K562 (cell line): ENCODE data around the gene PPARD. TPM values are rescaled to one million over a fixed set of nuclear protein-coding genes. Genes with fewer than 3 reads are reported as not detected.

Experiments
- ATAC-seq: fragments of 200-7000 bp; cut with Tn5 transposase; 3 replicates; pipeline ENCODE4 v1.9.1; 2020; ENCODE audit warnings: moderate library complexity
- BruUV-seq: library from RNA; stranded (reverse); fragments of 400-500 nt; replicated peaks from 2 replicates; lab custom pipeline; 2021; lab: Mats Ljungman, UMichigan
- CTCF ChIA-PET: fragments of 300-600 bp; formaldehyde crosslinking; extraction: SDS; loops from one replicate; lab custom pipeline; 2021; ENCODE audit warnings: low intra/inter-chr PET ratio; lab: Yijun Ruan, JAX
- POLR2A ChIA-PET: fragments of 300-600, 350-650 bp; sonication (Branson Sonifier 250); formaldehyde crosslinking; extraction: SDS; loops from one replicate; lab custom pipeline; 2021; ENCODE audit warnings: antibody characterized with exemption, inconsistent platforms; lab: Yijun Ruan, JAX
- DNase-seq, 4 experiments: peaks; one replicate each; pipeline versions ENCODE4 v3.0.0 to v3.0.0-alpha.2; 2011 to 2018; ENCODE audit warnings: low spot score in 3 of 4, mixed read lengths in 3 of 4; ENCODE audit errors: extremely low read depth in 1 of 4
- FAIRE-seq: peaks from 2 replicates; lab custom pipeline; 2011; peaks lifted over from hg19 to GRCh38; lab: Jason Lieb, UNC
- H2AFZ ChIP-seq: 2 replicates; pipeline ENCODE4 v1.6.0; 2011; ENCODE audit warnings: low read depth, low read length, control low read depth, inconsistent platforms
- H3K27ac ChIP-seq: fragments of 200-600 bp; 3 replicates; pipeline ENCODE4 v1.8.0; 2011; ENCODE audit warnings: low read depth, mild to moderate bottlenecking, control low read depth, inconsistent platforms, low read length, moderate library complexity, mixed read lengths; ENCODE audit errors: extremely low read depth
- H3K27me3 ChIP-seq, 2 experiments: fragments of 300-600 bp in 1 of 2; 2 replicates in 1 of 2; 3 replicates in 1 of 2; pipeline versions ENCODE4 v1.6.0 to v1.8.0; 2011; ENCODE audit warnings: inconsistent platforms in 2 of 2, low read length in 2 of 2, mild to moderate bottlenecking in 1 of 2, mixed read lengths in 1 of 2, moderate library complexity in 1 of 2; ENCODE audit not compliant: control insufficient read depth in 2 of 2, insufficient read depth in 2 of 2
- H3K36me3 ChIP-seq: fragments of 300-600 bp; 3 replicates; pipeline ENCODE4 v1.8.0; 2011; ENCODE audit warnings: mild to moderate bottlenecking, low read length, inconsistent platforms; ENCODE audit not compliant: control insufficient read depth, insufficient read depth
- H3K4me1 ChIP-seq, 2 experiments: fragments of 200-600 bp in 1 of 2; replicated peaks in 1 of 2; 2 replicates in 1 of 2; 3 replicates in 1 of 2; pipeline versions ENCODE4 v1.5.1 to v1.8.0; 2011; ENCODE audit warnings: inconsistent platforms in 2 of 2, low read length in 2 of 2, mild to moderate bottlenecking in 1 of 2, mixed read lengths in 1 of 2, moderate library complexity in 1 of 2; ENCODE audit not compliant: control insufficient read depth in 2 of 2, insufficient read depth in 2 of 2
- H3K4me2 ChIP-seq: 2 replicates; pipeline ENCODE4 v1.6.1; 2011; ENCODE audit warnings: low read length, control low read depth, inconsistent platforms, mixed read lengths; ENCODE audit not compliant: insufficient read depth
- H3K4me3 ChIP-seq: fragments of 200-600 bp; sonication (generic), shearing (Covaris generic); 2 replicates; pipeline ENCODE4 v1.5.1; 2016; ENCODE audit warnings: control low read depth, inconsistent platforms
- H3K79me2 ChIP-seq: fragments of 200-600 bp; 3 replicates; pipeline ENCODE4 v1.8.0; 2011; ENCODE audit warnings: low read length, inconsistent platforms; ENCODE audit not compliant: control insufficient read depth, insufficient read depth
- H3K9ac ChIP-seq, 2 experiments: 2 replicates each; pipeline versions ENCODE4 v1.6.0 to v1.6.1; 2011; ENCODE audit warnings: low read depth in 2 of 2, low read length in 2 of 2, control low read depth in 1 of 2, inconsistent platforms in 1 of 2, mild to moderate bottlenecking in 1 of 2, mixed read lengths in 1 of 2; ENCODE audit not compliant: insufficient read depth in 1 of 2
- H3K9me1 ChIP-seq: one replicate; pipeline ENCODE4 v1.6.0; 2011; ENCODE audit warnings: inconsistent platforms, mild to moderate bottlenecking, low read length, moderate library complexity; ENCODE audit not compliant: control insufficient read depth, insufficient read depth
- H3K9me3 ChIP-seq: replicated peaks from 2 replicates; pipeline ENCODE4 v1.5.1; 2011; ENCODE audit warnings: low read depth, low read length, inconsistent platforms; ENCODE audit not compliant: control insufficient read depth, insufficient read depth
- H4K20me1 ChIP-seq: replicated peaks from 2 replicates; pipeline ENCODE4 v1.6.1; 2011; ENCODE audit warnings: low read length, inconsistent platforms, mixed read lengths; ENCODE audit not compliant: control insufficient read depth, insufficient read depth
- CBX5 ChIP-seq: IDR thresholded peaks from 2 replicates; pipeline ENCODE4 v1.6.1; 2014; ENCODE audit warnings: low read depth, borderline replicate concordance
- DLX4 ChIP-seq: fragments of 250-450 bp; sonication (Bioruptor Pico); IDR thresholded peaks from 2 replicates; pipeline ENCODE4 v1.6.1; 2021; ENCODE audit warnings: mild to moderate bottlenecking
- E2F3 ChIP-seq: fragments of 250-450 bp; sonication (Bioruptor Pico); IDR thresholded peaks from 2 replicates; pipeline ENCODE4 v1.4.0; 2020; ENCODE audit warnings: mild to moderate bottlenecking
- ELF1 ChIP-seq: fragments of 200-800 bp; sonication (Bioruptor generic); IDR thresholded peaks from 2 replicates; pipeline ENCODE4 v1.6.1; 2016; ENCODE audit warnings: missing genetic modification characterization, missing compliant biosample characterization
- ESRRB ChIP-seq: fragments of 250-450 bp; sonication (Bioruptor Pico); IDR thresholded peaks from 2 replicates; pipeline ENCODE4 v1.5.0; 2020; ENCODE audit warnings: mild to moderate bottlenecking, moderate library complexity, borderline replicate concordance
- FOXP1 ChIP-seq: sonication (generic); formaldehyde crosslinking; IDR thresholded peaks from 2 replicates; pipeline ENCODE4 v1.8.0; 2022; ENCODE audit warnings: mild to moderate bottlenecking, missing genetic modification reagents
- GTF2E2 ChIP-seq: fragments of 200-800 bp; sonication (Bioruptor generic); IDR thresholded peaks from 2 replicates; pipeline ENCODE4 v1.6.1; 2016; ENCODE audit warnings: missing genetic modification characterization, missing compliant biosample characterization
- HBP1 ChIP-seq: fragments of 450-650 bp; formaldehyde crosslinking; IDR thresholded peaks from 2 replicates; pipeline ENCODE4 v1.4.0; 2022; ENCODE audit warnings: missing genetic modification characterization
- HDAC8 ChIP-seq: fragments of 450-650 bp; IDR thresholded peaks from 2 replicates; pipeline ENCODE4 v1.6.1; 2016; ENCODE audit warnings: mild to moderate bottlenecking, missing genetic modification characterization, moderate library complexity, missing compliant biosample characterization
- KDM5B ChIP-seq: fragments of 200-600 bp; sonication (generic); IDR thresholded peaks from 2 replicates; pipeline ENCODE4 v1.6.1; 2012; ENCODE audit warnings: low read depth, mild to moderate bottlenecking, moderate library complexity, low read length, control low read depth, inconsistent platforms; ENCODE audit not compliant: insufficient replicate concordance
- MEIS2 ChIP-seq: fragments of 450-650 bp; IDR thresholded peaks from 2 replicates; pipeline ENCODE4 v1.6.1; 2014; ENCODE audit warnings: mild to moderate bottlenecking; ENCODE audit not compliant: partially characterized antibody
- NR1H2 ChIP-seq: sonication (generic); formaldehyde crosslinking; IDR thresholded peaks from 2 replicates; pipeline ENCODE4 v1.4.0; 2020; ENCODE audit warnings: mild to moderate bottlenecking, missing genetic modification reagents
- RBFOX2 ChIP-seq: fragments of 200-400 bp; formaldehyde crosslinking; IDR thresholded peaks from 2 replicates; pipeline ENCODE4 v1.6.1; 2017; ENCODE audit warnings: low read depth, mild to moderate bottlenecking, low read length, moderate library complexity
- TCF7L2 ChIP-seq: fragments of 150-350 bp; IDR thresholded peaks from 2 replicates; pipeline ENCODE4 v1.6.1; 2016; ENCODE audit warnings: low read depth, mild to moderate bottlenecking, low read length, moderate library complexity
- ZKSCAN1 ChIP-seq: fragments of 150-350 bp; IDR thresholded peaks from 2 replicates; pipeline ENCODE4 v1.6.1; 2016; ENCODE audit warnings: low read depth, low read length
- ZNF41 ChIP-seq: fragments of 250-450 bp; sonication (Bioruptor Pico); conservative IDR thresholded peaks from 2 replicates; pipeline ENCODE4 v1.4.0; 2020; ENCODE audit warnings: mild to moderate bottlenecking
- WGBS: fragments of 100-300 bp; shearing (Covaris generic); methylation state at CpG from one replicate; pipeline ENCODE4 v1.1.6; 2016; ENCODE audit warnings: low coverage, mixed read lengths; ENCODE audit not compliant: insufficient coverage; ENCODE audit errors: missing lambda C conversion rate; 5-methylcytosine and 5-hydroxymethylcytosine counted together
- in situ Hi-C: fragments of 300-500 bp; cut with MboI; formaldehyde crosslinking; loops from 4 replicates; pipeline ENCODE4 v1.15.0; 2018; ENCODE audit warnings: inconsistent platforms, mixed read lengths
- intact Hi-C: fragments of 100-400 bp; cut with micrococcal nuclease; formaldehyde crosslinking; loops from 2 replicates; pipeline ENCODE4 v1.14.2; 2022
- polyA plus RNA-seq, 8 experiments: library from polyadenylated mRNA; depleted of rRNA in 4 of 8; stranded (reverse) in 5 of 8; unstranded in 3 of 8; fragments of >200 nt; fragmentation: Nextera tagmentation in 2 of 8; fragmentation: Illumina TruSeq in 1 of 8; extraction: Ambion mirVana in 2 of 8; extraction: Trizol in 1 of 8; gene quantifications; 2 replicates each; pipeline versions ENCODE4 v1.2.1 to v1.2.3, GENCODE V29; 2011 to 2014; ENCODE audit warnings: inconsistent platforms in 1 of 8, missing spikeins in 1 of 8
- total RNA-seq, 7 experiments: library from RNA; depleted of rRNA in 6 of 7; stranded (reverse); fragments of >200 nt in 6 of 7; fragmentation: Illumina TruSeq in 2 of 7; extraction: Trizol in 2 of 7; gene quantifications; 2 replicates each; pipeline versions ENCODE4 v1.2.1 to v1.2.3, GENCODE V29; 2011 to 2021; ENCODE audit warnings: low replicate concordance in 1 of 7

Gene PPARD
- total and polyA plus RNA-seq, 9 of the 15 experiments (the other 6 are each of a cell fraction or from before 2014, with no cell fraction given), result 0.14 to 13.2 (median 3.8) TPM

GRCh38 chr6:35376281-35376680 lies 33.9 kb downstream of the PPARD start:
- peaks cover 7% of the 10 kb centered on the region; the same call in 1 of the 2 replicates for H4K20me1 ChIP-seq
- ATAC-seq (no peak), DNase-seq (no peak), FAIRE-seq (no peak)
- H3K9me3 ChIP-seq, result no peaks in the 10 kb centered on the region
- H3K4me1 ChIP-seq, result peaks cover under 1 to 5% of the 10 kb centered on the region in 2 experiments; a peak in 2 of 5 replicates
- H3K36me3 ChIP-seq, result no peaks in the 10 kb centered on the region; the same call in 2 of the 3 replicates
- H3K27me3 ChIP-seq, result no peaks in the 10 kb centered on the region
- H3K9ac ChIP-seq, result no peak overlapping the region
- in situ Hi-C loops, result no loop called here
- intact Hi-C loops, result no loop called here
- H3K4me3 ChIP-seq, result no peak overlapping the region
- ChIA-PET CTCF (no interaction called here), POLR2A (interaction anchor here (0.6 to 2.8 kb wide), 5 partner anchors 8 to 180 kb away, joined by 3 to 11 read pairs (median 5); no protein-coding TSS in a partner anchor)
- H3K79me2 ChIP-seq, result peaks cover 9% of the 10 kb centered on the region; the same call in 2 of the 3 replicates
- H3K4me2 ChIP-seq, result no peak overlapping the region
- H3K27ac ChIP-seq, result no peak overlapping the region
- no TSS peak for BruUV-seq
- 64% methylated on average over 2 of the region's 2 CpGs for WGBS
- no peak overlapping the region for H2AFZ ChIP-seq
- peak; percentile 84 for TF ChIP-seq ZNF41 (CRISPR knock-in tag)
- no peak for TF ChIP-seq MEIS2
- no peak for TF ChIP-seq E2F3 (CRISPR knock-in tag)
- H3K9me1 ChIP-seq, result no peaks in the 10 kb centered on the region

- DNase-seq, result no peak
- intact Hi-C loops, result no loop called here
- Histone ChIP-seq H3K4me3 (no peak overlapping the region), H3K36me3 (no peaks in the 10 kb centered on the region), H3K4me1 (no peaks in the 10 kb centered on the region; a peak in 1 of 5 replicates), H3K4me2 (no peak overlapping the region), H3K9ac (no peak overlapping the region), H4K20me1 (0 out of 2 replicates have a peak, but pooled peaks cover 3% of the 10 kb centered on the region), H3K79me2 (peaks cover 4% of the 10 kb centered on the region; the same call in 2 of the 3 replicates), H3K27me3 (no peaks in the 10 kb centered on the region; a peak in 1 of 5 replicates), H3K9me3 (no peaks in the 10 kb centered on the region), H3K9me1 (no peaks in the 10 kb centered on the region), H3K27ac (no peak overlapping the region), H2AFZ (no peak overlapping the region)
- ChIA-PET CTCF (no interaction called here), POLR2A (interaction anchor here (0.6 to 2.8 kb wide), 5 partner anchors 9 to 80 kb away, joined by 3 to 11 read pairs (median 5); no protein-coding TSS in a partner anchor)
- in situ Hi-C loops, result no loop called here
- 44% methylated on average over 7 of the region's 7 CpGs for WGBS
- no peak for FAIRE-seq
- no peak for ATAC-seq
- no TSS peak for BruUV-seq
- TF ChIP-seq TCF7L2 (no peak), ELF1 (tag) (no peak), GTF2E2 (no peak), ZKSCAN1 (no peak), FOXP1 (CRISPR knock-in tag) (no peak), HBP1 (no peak), DLX4 (CRISPR knock-in tag) (no peak), KDM5B (no peak), CBX5 (no peak), RBFOX2 (no peak), ESRRB (CRISPR knock-in tag) (no peak), HDAC8 (tag) (no peak), NR1H2 (no peak)
Observed at GRCh38 chr6:35377002-35377401, 34.6 kb downstream of the PPARD start.
